Ovary (tissue), 9 donors: ENCODE data around the gene KRTAP5-3. TPM values are rescaled to one million over a fixed set of nuclear protein-coding genes. Genes with fewer than 3 reads are reported as not detected.

Experiments used
- DNase-seq, 5 donors: peaks; one replicate each; pipeline ENCODE4 v3.0.0-alpha.2; 2019 to 2020
- H3K27ac ChIP-seq, 2 donors: fragments of 200-600 bp; one replicate each; pipeline versions ENCODE4 v1.5.1 to v1.8.0; 2019 to 2022
- H3K27me3 ChIP-seq: fragments of 200-600 bp; one replicate; pipeline ENCODE4 v1.8.0; 2022
- H3K36me3 ChIP-seq: fragments of 200-600 bp; sonication (generic); one replicate; pipeline ENCODE4 v1.5.1; 2019
- H3K4me1 ChIP-seq: one replicate; pipeline ENCODE4 v1.8.1; 2013; ENCODE audit warnings: mild to moderate bottlenecking, moderate library complexity; ENCODE audit not compliant: insufficient read depth
- H3K4me3 ChIP-seq: fragments of 200-600 bp; sonication (generic); one replicate; pipeline ENCODE4 v1.5.1; 2017
- H3K9me3 ChIP-seq, 2 donors: fragments of 200-600 bp in 1 of 2; sonication (generic) in 1 of 2; one replicate each; pipeline versions ENCODE4 v1.5.1 to v1.8.1; 2013 to 2019; ENCODE audit warnings: mild to moderate bottlenecking in 1 of 2, moderate library complexity in 1 of 2
- CTCF ChIP-seq, 3 donors: fragments of 450-650 bp in 2 of 3; fragments of 200-600 bp in 1 of 3; IDR thresholded peaks; one replicate each; pipeline versions ENCODE4 v1.5.1 to v1.8.0; 2016 to 2022; ENCODE audit warnings: antibody characterized with exemption in 3 of 3, mild to moderate bottlenecking in 1 of 3
- EP300 ChIP-seq: sonication (generic); formaldehyde crosslinking; IDR thresholded peaks from one replicate; pipeline ENCODE4 v1.6.1; 2017; ENCODE audit warnings: antibody characterized with exemption
- POLR2A ChIP-seq: fragments of 450-650 bp; IDR thresholded peaks from one replicate; pipeline ENCODE4 v1.6.1; 2017; ENCODE audit warnings: antibody characterized with exemption, mild to moderate bottlenecking, moderate library complexity
- WGBS, 3 donors: extraction: QIAGEN DNeasy Blood & Tissue Kit in 1 of 3; methylation state at CpG; one replicate each; pipeline versions ENCODE4 v1.1.5 to v1.1.7; 2013 to 2017; 5-methylcytosine and 5-hydroxymethylcytosine counted together
- intact Hi-C, 4 donors: fragments of 100-400 bp; cut with DNase I; formaldehyde crosslinking; loops; one replicate each; pipeline versions ENCODE4 v1.11.0 to v1.15.1; 2022 to 2023
- polyA plus RNA-seq, 2 donors: library from polyadenylated mRNA; stranded (reverse); fragments of 200-250 nt in 1 of 2; fragments of 350-450 nt in 1 of 2; fragmentation: Illumina TruSeq in 1 of 2; extraction: RNeasy Lipid Tissue Mini Kit (QIAGEN cat#74804) in 1 of 2; gene quantifications; one replicate each; pipeline ENCODE4 v1.2.3, GENCODE V29; 2013 to 2014
- total RNA-seq, 7 donors: library from RNA; depleted of rRNA in 2 of 7; stranded (reverse); fragments of >200 nt in 2 of 7; fragmentation: NEBNext Ultra II Directional in 3 of 7; extraction: Animal tissue kit (Norgen Biotek cat#: 25700) in 3 of 7; gene quantifications; one replicate each; pipeline versions ENCODE4 v1.1.0 to v1.2.4, GENCODE V29; 2016 to 2023
- donor health status: DM: no; HTN: no; CAD: no; lungs with moderate emphysema.
- donor health status: DM: no; HTN: no; CAD: no.
- donor health status: Bipolar disorder and iron deficiency.
- donor health status: DM: yes; HTN: yes; CAD: no.
- donor health status: DM: no; HTN: no; CAD: no.
- donor health status: DM: yes; HTN: yes; CAD: no.

The KRTAP5-3 gene
- total and polyA plus RNA-seq, 9 donors, result not detected

GRCh38 chr11:1636291-1636950, 28.2 kb upstream of the KRTAP5-3 start:
- Histone ChIP-seq H3K27ac (no peak overlapping the region), H3K36me3 (no peaks in the 10 kb centered on the region), H3K4me3 (no peak overlapping the region), H3K9me3 (no peaks in the 10 kb centered on the region), H3K27me3 (no peaks in the 10 kb centered on the region), H3K4me1 (no peaks in the 10 kb centered on the region)
- no peak for DNase-seq
- TF ChIP-seq EP300 (no peak), CTCF (IDR thresholded peaks at IDR 0.05) (no peak)
- 85 to 88% (median 87%) methylated on average over 19 of the region's 19 CpGs for WGBS, 3 donors
- intact Hi-C loops, result no loop called here

- no peak for TF ChIP-seq EP300
- no peak for TF ChIP-seq CTCF (IDR thresholded peaks at IDR 0.05)
- TF ChIP-seq POLR2A, result no peak
- no peak for DNase-seq
- Histone ChIP-seq H3K4me3 (no peak overlapping the region), H3K27me3 (no peaks in the 10 kb centered on the region), H3K4me1 (no peaks in the 10 kb centered on the region), H3K36me3 (no peaks in the 10 kb centered on the region), H3K27ac (no peak overlapping the region), H3K9me3 (no peaks in the 10 kb centered on the region)
- 74 to 88% (median 80%) methylated on average over 10 of the region's 10 CpGs for WGBS, 3 donors
- intact Hi-C loops, result no loop called here
Measured at GRCh38 chr11:1633864-1634263, 25.6 kb upstream of the KRTAP5-3 start.

GRCh38 chr11:1632053-1632714, 23.9 kb upstream of the KRTAP5-3 start:
- H3K4me3 ChIP-seq, result no peak overlapping the region
- no peak for TF ChIP-seq CTCF (IDR thresholded peaks at IDR 0.05)
- TF ChIP-seq EP300, result no peak
- no peak for TF ChIP-seq POLR2A
- intact Hi-C loops, result no loop called here
- WGBS, 3 donors, result 65 to 74% (median 66%) methylated on average over 11 of the region's 11 CpGs
- H3K4me1 ChIP-seq, result no peaks in the 10 kb centered on the region
- no peaks in the 10 kb centered on the region for H3K27me3 ChIP-seq
- no peak for DNase-seq
- no peaks in the 10 kb centered on the region for H3K36me3 ChIP-seq
- no peaks in the 10 kb centered on the region for H3K9me3 ChIP-seq
- H3K27ac ChIP-seq, result no peak overlapping the region

GRCh38 chr11:1631066-1631568, 22.9 kb upstream of the KRTAP5-3 start:
- Histone ChIP-seq H3K36me3 (no peaks in the 10 kb centered on the region), H3K4me1 (no peaks in the 10 kb centered on the region), H3K27me3 (no peaks in the 10 kb centered on the region), H3K27ac (no peak overlapping the region), H3K4me3 (no peak overlapping the region), H3K9me3 (no peaks in the 10 kb centered on the region)
- DNase-seq, result no peak
- no peak for TF ChIP-seq POLR2A
- no peak for TF ChIP-seq CTCF (IDR thresholded peaks at IDR 0.05)
- TF ChIP-seq EP300, result no peak
- intact Hi-C loops, result no loop called here
- WGBS, 3 donors, result 41 to 54% (median 41%) methylated on average over 13 of the region's 13 CpGs
